BE2C (cell line): Measurements from ENCODE around the gene AGTPBP1.

ENCODE experiments used
- DNase-seq: peaks from one replicate; pipeline ENCODE4 v3.0.0-alpha.2; 2020
- H3K27me3 ChIP-seq: fragments of 250-450 bp; sonication (Bioruptor Pico); 2 replicates; pipeline ENCODE4 v1.5.1; 2020; ENCODE audit warnings: mild to moderate bottlenecking
- H3K36me3 ChIP-seq: fragments of 250-450 bp; sonication (Bioruptor Pico); 2 replicates; pipeline ENCODE4 v1.5.1; 2020; ENCODE audit warnings: mild to moderate bottlenecking
- H3K4me1 ChIP-seq: fragments of 250-450 bp; sonication (Bioruptor Pico); 2 replicates; pipeline ENCODE4 v1.5.1; 2020
- H3K4me3 ChIP-seq: 2 replicates; pipeline ENCODE4 v1.5.1; 2011; ENCODE audit warnings: low read depth, low read length
- H3K9me3 ChIP-seq: fragments of 250-450 bp; sonication (Bioruptor Pico); 2 replicates; pipeline ENCODE4 v1.5.1; 2020
- CTCF ChIP-seq: IDR thresholded peaks from 2 replicates; pipeline ENCODE4 v1.5.1; 2012; ENCODE audit warnings: mild to moderate bottlenecking, low read depth, low read length

Gene AGTPBP1

GRCh38 chr9:85553475-85553874 is 188.3 kb downstream of the AGTPBP1 start:
- Histone ChIP-seq H3K4me1 (no peaks in the 10 kb centered on the region), H3K4me3 (no peak overlapping the region), H3K36me3 (no peaks in the 10 kb centered on the region), H3K27me3 (no peaks in the 10 kb centered on the region), H3K9me3 (no peaks in the 10 kb centered on the region)
- no peak for TF ChIP-seq CTCF
- DNase-seq: no peak

GRCh38 chr9:85547599-85547998 is 194.2 kb downstream of the AGTPBP1 start:
- no peaks in the 10 kb centered on the region for H3K4me1 ChIP-seq
- H3K36me3 ChIP-seq: no peaks in the 10 kb centered on the region
- H3K27me3 ChIP-seq: no peaks in the 10 kb centered on the region
- no peak overlapping the region for H3K4me3 ChIP-seq
- no peak for DNase-seq
- no peak for TF ChIP-seq CTCF
- no peaks in the 10 kb centered on the region for H3K9me3 ChIP-seq

GRCh38 chr9:85543196-85543595 is 198.6 kb downstream of the AGTPBP1 start:
- no peak for TF ChIP-seq CTCF
- Histone ChIP-seq H3K4me1 (no peaks in the 10 kb centered on the region), H3K36me3 (no peaks in the 10 kb centered on the region), H3K27me3 (no peaks in the 10 kb centered on the region), H3K4me3 (no peak overlapping the region), H3K9me3 (no peaks in the 10 kb centered on the region)
- DNase-seq: no peak

GRCh38 chr9:85541876-85542275 is 199.9 kb downstream of the AGTPBP1 start:
- no peak for TF ChIP-seq CTCF
- no peak for DNase-seq

GRCh38 chr9:85536514-85536913 is 205.2 kb downstream of the AGTPBP1 start:
- H3K9me3 ChIP-seq: no peaks in the 10 kb centered on the region
- no peaks in the 10 kb centered on the region for H3K27me3 ChIP-seq
- no peak for DNase-seq
- H3K4me3 ChIP-seq: no peak overlapping the region
- no peak for TF ChIP-seq CTCF
- no peaks in the 10 kb centered on the region for H3K36me3 ChIP-seq
- no peaks in the 10 kb centered on the region for H3K4me1 ChIP-seq

More at GRCh38 chr9:85541876-85542275, 199.9 kb downstream of the AGTPBP1 start:
- no peaks in the 10 kb centered on the region for H3K36me3 ChIP-seq
- no peaks in the 10 kb centered on the region for H3K9me3 ChIP-seq
- H3K4me1 ChIP-seq: no peaks in the 10 kb centered on the region
- no peaks in the 10 kb centered on the region for H3K27me3 ChIP-seq
- H3K4me3 ChIP-seq: no peak overlapping the region

GRCh38 chr9:85536076-85536475 is 205.7 kb downstream of the AGTPBP1 start:
- H3K9me3 ChIP-seq: no peaks in the 10 kb centered on the region
- no peaks in the 10 kb centered on the region for H3K27me3 ChIP-seq
- no peaks in the 10 kb centered on the region for H3K36me3 ChIP-seq
- no peak overlapping the region for H3K4me3 ChIP-seq
- no peak for DNase-seq
- TF ChIP-seq CTCF: no peak
- no peaks in the 10 kb centered on the region for H3K4me1 ChIP-seq
